Measurements from ENCODE around the gene ING3. TPM values are rescaled to one million over a fixed set of nuclear protein-coding genes. Genes with fewer than 3 reads are reported as not detected.

The ING3 gene
- total and polyA plus RNA-seq, 4 experiments from 2014 or later, result 24.1 to 32.2 (median 28.1) TPM

GRCh38 chr7:121005996-121006584, 55.5 kb downstream of the ING3 start:
- no peaks in the 10 kb centered on the region for H3K36me3 Mint-ChIP-seq
- POLR2A ChIA-PET (ENCODE audit: partially characterized antibody), result no interaction called here
- DNase-seq, result no peak
- no peaks in the 10 kb centered on the region for H3K9me3 ChIP-seq (ENCODE audit: control insufficient read depth in 1 of 2, low read length in 2 of 2)
- peaks cover 27 to 32% of the 10 kb centered on the region in 2 donors for H3K27me3 Mint-ChIP-seq
- no peaks in the 10 kb centered on the region for H3K36me3 ChIP-seq (ENCODE audit: insufficient read depth, low read length)
- no peaks in the 10 kb centered on the region for H3K4me1 Mint-ChIP-seq
- no peaks in the 10 kb centered on the region for H3K27me3 ChIP-seq (ENCODE audit: insufficient read depth, low read length)
- no peak overlapping the region for H3K27ac Mint-ChIP-seq
- intact Hi-C loops (cut with micrococcal nuclease), result no loop called here
- H3K4me1 ChIP-seq (ENCODE audit: insufficient read depth, low read length), result no peaks in the 10 kb centered on the region
- no peak overlapping the region for H3K4me3 ChIP-seq (ENCODE audit: low read length in 2 of 2)
- H3K9me3 Mint-ChIP-seq, result peaks cover 0 to 2% (median 0%) of the 10 kb centered on the region in 8 donors
- no peak overlapping the region for H3K27ac ChIP-seq (ENCODE audit: low read depth, low read length)
- H3K4me3 Mint-ChIP-seq, result no peak overlapping the region
- CTCF ChIA-PET (ENCODE audit: partially characterized antibody), result no interaction called here

DNA sequence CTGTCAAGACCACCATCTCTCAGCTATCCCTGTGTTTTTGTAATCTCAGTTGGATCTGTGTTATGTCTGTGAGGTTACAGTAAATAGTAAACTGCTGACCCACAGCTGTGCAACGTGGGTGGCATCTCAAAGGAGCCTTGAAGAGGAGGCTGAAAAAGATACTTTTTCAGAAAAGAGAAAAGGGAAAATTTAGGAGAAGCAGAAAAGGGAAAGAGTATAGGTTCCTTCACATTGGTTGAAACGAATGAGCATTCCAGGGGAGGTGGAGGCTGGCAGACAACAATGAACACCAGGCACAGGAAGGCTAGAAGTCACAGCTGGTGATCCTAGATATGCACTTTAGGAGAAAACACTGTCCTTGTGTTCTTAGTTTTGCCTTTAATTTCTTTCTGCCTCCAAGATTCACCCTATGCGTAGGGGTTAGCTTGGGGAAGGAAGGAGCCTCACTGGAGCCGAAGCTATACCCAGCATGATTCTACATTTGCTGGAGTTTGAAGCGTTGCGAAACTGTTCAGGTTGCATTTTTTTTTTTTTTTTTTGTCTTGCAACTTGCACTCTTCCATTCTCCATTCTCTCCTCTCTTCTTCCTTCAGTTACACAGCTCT, 56.2 kb downstream of the ING3 start:
- peaks cover 26 to 32% of the 10 kb centered on the region in 2 donors for H3K27me3 Mint-ChIP-seq
- POLR2A ChIA-PET (ENCODE audit: partially characterized antibody), result no interaction called here

DNA sequence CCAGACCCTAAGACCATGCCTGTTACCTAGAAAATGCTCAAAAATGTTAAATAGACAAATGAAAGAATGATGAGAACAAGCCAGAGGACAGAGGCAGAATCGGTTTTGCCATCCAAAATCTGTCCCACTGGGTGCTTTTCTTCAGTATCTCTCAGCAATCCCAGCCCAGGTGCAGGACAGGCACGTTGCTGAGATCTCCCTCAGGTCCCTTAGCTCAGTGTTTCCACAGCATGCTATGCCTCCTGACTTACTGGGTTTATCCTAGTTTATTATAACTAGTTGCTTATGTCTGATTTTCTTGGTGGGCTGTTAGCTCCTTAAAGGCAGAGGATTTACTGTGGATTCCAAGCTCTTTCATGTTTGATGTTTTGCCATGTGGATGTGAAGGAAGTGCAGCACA, 58.2 kb downstream of the ING3 start:
- Histone ChIP-seq H3K27ac (ENCODE audit: low read depth, low read length) (no peak overlapping the region), H3K9me3 (ENCODE audit: control insufficient read depth in 1 of 2, low read length in 2 of 2) (no peaks in the 10 kb centered on the region), H3K27me3 (ENCODE audit: insufficient read depth, low read length) (no peaks in the 10 kb centered on the region), H3K4me3 (ENCODE audit: low read length in 2 of 2) (no peak overlapping the region), H3K4me1 (ENCODE audit: insufficient read depth, low read length) (no peaks in the 10 kb centered on the region), H3K36me3 (ENCODE audit: insufficient read depth, low read length) (no peaks in the 10 kb centered on the region)
- no peak for DNase-seq
- Mint-ChIP-seq H3K27ac (peak overlapping the region in 1 of 7 donors; percentile 19), H3K4me3 (no peak overlapping the region), H3K36me3 (no peaks in the 10 kb centered on the region), H3K4me1 (no peaks in the 10 kb centered on the region), H3K27me3 (peaks cover 26% of the 10 kb centered on the region in 2 donors), H3K9me3 (peaks cover 0 to 2% (median 0%) of the 10 kb centered on the region in 8 donors)
- CTCF ChIA-PET (ENCODE audit: partially characterized antibody), result no interaction called here
- POLR2A ChIA-PET (ENCODE audit: partially characterized antibody), result interaction anchor here (0.7 kb wide), 1 partner anchor 42 kb away, joined by 4 read pairs; no protein-coding TSS in a partner anchor
- intact Hi-C loops (cut with micrococcal nuclease), result no loop called here

More for the DNA sequence above, 56.2 kb downstream of the ING3 start:
- Mint-ChIP-seq H3K36me3 (no peaks in the 10 kb centered on the region), H3K9me3 (peaks cover 0 to 2% (median 0%) of the 10 kb centered on the region in 8 donors), H3K27ac (no peak overlapping the region), H3K4me3 (no peak overlapping the region), H3K4me1 (no peaks in the 10 kb centered on the region)
- no peaks in the 10 kb centered on the region for H3K9me3 ChIP-seq (ENCODE audit: control insufficient read depth in 1 of 2, low read length in 2 of 2)
- H3K36me3 ChIP-seq (ENCODE audit: insufficient read depth, low read length), result no peaks in the 10 kb centered on the region
- no peak for DNase-seq
- CTCF ChIA-PET (ENCODE audit: partially characterized antibody), result no interaction called here
- no peak overlapping the region for H3K27ac ChIP-seq (ENCODE audit: low read depth, low read length)
- no peak overlapping the region for H3K4me3 ChIP-seq (ENCODE audit: low read length in 2 of 2)
- H3K4me1 ChIP-seq (ENCODE audit: insufficient read depth, low read length), result no peaks in the 10 kb centered on the region
- H3K27me3 ChIP-seq (ENCODE audit: insufficient read depth, low read length), result no peaks in the 10 kb centered on the region
- intact Hi-C loops (cut with micrococcal nuclease), result no loop called here

GRCh38 chr7:121011401-121011800, 60.8 kb downstream of the ING3 start:
- ChIA-PET POLR2A (ENCODE audit: partially characterized antibody) (no interaction called here), CTCF (ENCODE audit: partially characterized antibody) (no interaction called here)
- peaks cover 0 to 2% (median 0%) of the 10 kb centered on the region in 8 donors for H3K9me3 Mint-ChIP-seq
- H3K27ac ChIP-seq (ENCODE audit: low read depth, low read length), result no peak overlapping the region
- H3K36me3 Mint-ChIP-seq, result no peaks in the 10 kb centered on the region
- H3K27ac Mint-ChIP-seq, result no peak overlapping the region
- H3K4me1 ChIP-seq (ENCODE audit: insufficient read depth, low read length), result no peaks in the 10 kb centered on the region
- no peak for DNase-seq
- H3K4me3 Mint-ChIP-seq, result no peak overlapping the region
- H3K4me1 Mint-ChIP-seq, result no peaks in the 10 kb centered on the region
- H3K36me3 ChIP-seq (ENCODE audit: insufficient read depth, low read length), result no peaks in the 10 kb centered on the region
- H3K27me3 Mint-ChIP-seq, result peaks cover 14 to 19% of the 10 kb centered on the region in 2 donors
- H3K9me3 ChIP-seq (ENCODE audit: control insufficient read depth in 1 of 2, low read length in 2 of 2), result no peaks in the 10 kb centered on the region
- intact Hi-C loops (cut with micrococcal nuclease), result no loop called here
- H3K27me3 ChIP-seq (ENCODE audit: insufficient read depth, low read length), result no peaks in the 10 kb centered on the region
- no peak overlapping the region for H3K4me3 ChIP-seq (ENCODE audit: low read length in 2 of 2)

DNA sequence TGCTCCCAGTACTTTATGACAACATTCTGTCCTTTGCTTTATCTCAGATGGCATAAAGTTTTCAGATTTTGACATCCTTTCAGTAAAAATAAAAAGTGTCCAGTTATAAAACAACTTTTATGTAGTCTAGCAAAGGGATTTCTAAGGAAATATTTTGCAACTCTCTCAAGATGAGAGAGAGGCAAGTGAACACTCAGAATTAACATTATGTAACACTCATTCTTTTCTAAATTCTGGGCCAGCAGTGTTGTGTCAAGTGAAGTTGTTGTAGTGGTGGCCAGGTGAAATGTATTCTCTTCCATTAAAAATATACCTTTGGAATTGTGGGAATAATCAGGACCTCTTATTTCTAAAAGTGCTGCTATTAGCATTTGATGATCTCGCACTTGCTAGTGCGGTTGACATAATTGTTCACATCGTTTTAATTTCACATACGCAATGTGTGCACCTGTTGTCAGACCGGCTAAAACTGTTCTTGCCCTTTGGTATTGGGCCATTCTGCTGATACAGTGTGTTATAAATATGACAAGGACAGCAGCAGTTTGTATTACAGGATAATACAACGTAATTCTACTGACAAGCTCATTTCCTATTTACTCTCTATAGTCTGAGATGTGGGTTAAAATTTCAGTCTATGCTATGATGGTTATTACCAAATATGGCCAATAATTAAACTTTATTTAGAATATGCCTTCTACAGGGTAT, 61.7 kb downstream of the ING3 start:
- intact Hi-C loops (cut with micrococcal nuclease), result no loop called here

GRCh38 chr7:121012919-121013318, 62.3 kb downstream of the ING3 start:
- peaks cover 0 to 2% (median 0%) of the 10 kb centered on the region in 8 donors for H3K9me3 Mint-ChIP-seq
- H3K4me3 Mint-ChIP-seq, result no peak overlapping the region
- no peak for DNase-seq
- Histone ChIP-seq H3K27ac (ENCODE audit: low read depth, low read length) (no peak overlapping the region), H3K4me1 (ENCODE audit: insufficient read depth, low read length) (no peaks in the 10 kb centered on the region), H3K9me3 (ENCODE audit: control insufficient read depth in 1 of 2, low read length in 2 of 2) (no peaks in the 10 kb centered on the region), H3K36me3 (ENCODE audit: insufficient read depth, low read length) (no peaks in the 10 kb centered on the region), H3K4me3 (ENCODE audit: low read length in 2 of 2) (no peak overlapping the region), H3K27me3 (ENCODE audit: insufficient read depth, low read length) (no peaks in the 10 kb centered on the region)
- H3K36me3 Mint-ChIP-seq, result no peaks in the 10 kb centered on the region
- H3K27me3 Mint-ChIP-seq, result peaks cover 9 to 13% of the 10 kb centered on the region in 2 donors
- CTCF ChIA-PET (ENCODE audit: partially characterized antibody), result interaction anchor here (1.2 kb wide), 1 partner anchor 70 kb away, joined by 3 read pairs; no protein-coding TSS in a partner anchor
- no peak overlapping the region for H3K27ac Mint-ChIP-seq
- intact Hi-C loops (cut with micrococcal nuclease), result no loop called here
- POLR2A ChIA-PET (ENCODE audit: partially characterized antibody), result no interaction called here
- no peaks in the 10 kb centered on the region for H3K4me1 Mint-ChIP-seq

More for the DNA sequence above, 61.7 kb downstream of the ING3 start:
- ChIA-PET POLR2A (ENCODE audit: partially characterized antibody) (no interaction called here), CTCF (ENCODE audit: partially characterized antibody) (interaction anchor here (1.2 kb wide), 1 partner anchor 70 kb away, joined by 3 read pairs; no protein-coding TSS in a partner anchor)
- Histone ChIP-seq H3K4me1 (ENCODE audit: insufficient read depth, low read length) (no peaks in the 10 kb centered on the region), H3K9me3 (ENCODE audit: control insufficient read depth in 1 of 2, low read length in 2 of 2) (no peaks in the 10 kb centered on the region), H3K27me3 (ENCODE audit: insufficient read depth, low read length) (no peaks in the 10 kb centered on the region), H3K36me3 (ENCODE audit: insufficient read depth, low read length) (no peaks in the 10 kb centered on the region), H3K4me3 (ENCODE audit: low read length in 2 of 2) (no peak overlapping the region), H3K27ac (ENCODE audit: low read depth, low read length) (no peak overlapping the region)
- no peak for DNase-seq
- Mint-ChIP-seq H3K27me3 (peaks cover 13 to 16% of the 10 kb centered on the region in 2 donors), H3K4me1 (no peaks in the 10 kb centered on the region), H3K27ac (no peak overlapping the region), H3K36me3 (no peaks in the 10 kb centered on the region), H3K4me3 (no peak overlapping the region), H3K9me3 (peaks cover 0 to 2% (median 0%) of the 10 kb centered on the region in 8 donors)

DNA sequence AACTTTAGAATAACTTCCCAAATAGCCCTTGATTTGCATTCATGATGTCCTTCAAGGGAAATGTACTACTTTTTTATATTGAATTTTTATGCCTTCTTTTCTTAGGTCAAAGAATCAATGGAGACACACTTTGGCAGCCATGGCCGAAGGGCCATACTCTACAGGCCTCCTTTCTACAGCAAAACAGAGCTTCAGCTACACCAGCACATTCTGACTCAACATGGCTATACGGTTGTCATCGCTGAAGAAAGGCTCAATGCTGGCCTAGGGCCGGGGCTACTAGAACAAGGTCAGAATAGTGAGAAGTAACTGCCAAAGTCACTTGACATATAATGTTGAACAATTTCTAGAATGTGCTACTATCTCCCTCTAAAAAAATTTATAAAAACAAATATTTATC, 65.0 kb downstream of the ING3 start:
- H3K4me3 ChIP-seq (ENCODE audit: low read length in 2 of 2), result no peak overlapping the region
- H3K27me3 Mint-ChIP-seq, result peaks cover 4 to 7% of the 10 kb centered on the region in 2 donors
- peaks cover 0 to 2% (median 0%) of the 10 kb centered on the region in 8 donors for H3K9me3 Mint-ChIP-seq
- no peak overlapping the region for H3K27ac Mint-ChIP-seq
- H3K36me3 ChIP-seq (ENCODE audit: insufficient read depth, low read length), result no peaks in the 10 kb centered on the region
- ChIA-PET POLR2A (ENCODE audit: partially characterized antibody) (no interaction called here), CTCF (ENCODE audit: partially characterized antibody) (interaction anchor here (1.5 kb wide), 1 partner anchor 17 kb away, joined by 3 read pairs; no protein-coding TSS in a partner anchor)
- no peaks in the 10 kb centered on the region for H3K4me1 ChIP-seq (ENCODE audit: insufficient read depth, low read length)
- H3K4me1 Mint-ChIP-seq, result no peaks in the 10 kb centered on the region
- no peak for DNase-seq
- H3K9me3 ChIP-seq (ENCODE audit: control insufficient read depth in 1 of 2, low read length in 2 of 2), result no peaks in the 10 kb centered on the region
- no peaks in the 10 kb centered on the region for H3K36me3 Mint-ChIP-seq
- H3K27ac ChIP-seq (ENCODE audit: low read depth, low read length), result no peak overlapping the region
- intact Hi-C loops (cut with micrococcal nuclease), result no loop called here
- H3K27me3 ChIP-seq (ENCODE audit: insufficient read depth, low read length), result no peaks in the 10 kb centered on the region
- H3K4me3 Mint-ChIP-seq, result no peak overlapping the region
